Neutrophil (primary cell): ENCODE data around the gene SIK1.

Experiments used
- H3K27ac ChIP-seq: fragments of 200-600 bp; sonication (generic); 2 replicates; pipeline ENCODE4 v1.5.1; 2016; ENCODE audit warnings: mild to moderate bottlenecking, moderate library complexity
- H3K27me3 ChIP-seq: fragments of 200-600 bp; sonication (generic); 2 replicates; pipeline ENCODE4 v1.6.0; 2016; ENCODE audit warnings: mild to moderate bottlenecking
- H3K36me3 ChIP-seq: fragments of 200-600 bp; sonication (generic); 2 replicates; pipeline ENCODE4 v1.5.1; 2017
- H3K4me1 ChIP-seq, 2 experiments: fragments of 200-600 bp in 1 of 2; sonication (generic) in 1 of 2; 1 replicate in 1 of 2; 2 replicates in 1 of 2; pipeline versions ENCODE4 v1.5.1 to v1.6.1; 2013 to 2016; ENCODE audit warnings: low read depth in 1 of 2, low read length in 1 of 2, mild to moderate bottlenecking in 1 of 2, moderate library complexity in 1 of 2; ENCODE audit not compliant: control insufficient read depth in 1 of 2, insufficient read depth in 1 of 2
- H3K4me3 ChIP-seq, 2 experiments: fragments of 200-600 bp in 1 of 2; sonication (generic) in 1 of 2; 1 replicate in 1 of 2; 2 replicates in 1 of 2; pipeline ENCODE4 v1.5.1; 2013 to 2016; ENCODE audit warnings: low read depth in 1 of 2, low read length in 1 of 2, mild to moderate bottlenecking in 1 of 2, moderate library complexity in 1 of 2
- H3K9me3 ChIP-seq: fragments of 200-600 bp; sonication (generic); 2 replicates; pipeline ENCODE4 v1.5.1; 2016
- TF ChIP-seq, protein P1 (sequence below): fragments of 200-600 bp; sonication (generic); IDR thresholded peaks from 2 replicates; pipeline ENCODE4 v1.5.1; 2016; ENCODE audit warnings: antibody characterized with exemption

The SIK1 gene

DNA sequence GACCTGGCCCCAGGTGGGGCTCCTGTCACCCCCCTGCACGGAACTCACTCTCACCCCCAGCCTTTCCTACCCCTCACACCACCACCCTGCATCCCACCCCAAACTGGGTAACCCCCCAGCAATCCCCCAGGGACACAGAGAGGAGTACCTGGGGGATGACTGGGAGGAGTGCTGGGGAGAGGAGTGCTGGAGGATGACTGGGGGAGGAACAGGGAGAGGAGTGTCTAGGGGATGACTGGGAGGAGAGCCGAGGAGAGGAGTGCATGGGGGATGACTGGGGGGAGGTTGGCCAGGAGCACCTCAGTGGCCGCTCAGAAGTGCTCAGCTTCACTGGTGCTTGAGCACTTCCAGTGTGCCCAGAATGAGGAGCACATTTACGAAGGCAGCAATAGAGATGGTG lies 59.1 kb downstream of the SIK1 start:
- TF ChIP-seq, protein P1, sequence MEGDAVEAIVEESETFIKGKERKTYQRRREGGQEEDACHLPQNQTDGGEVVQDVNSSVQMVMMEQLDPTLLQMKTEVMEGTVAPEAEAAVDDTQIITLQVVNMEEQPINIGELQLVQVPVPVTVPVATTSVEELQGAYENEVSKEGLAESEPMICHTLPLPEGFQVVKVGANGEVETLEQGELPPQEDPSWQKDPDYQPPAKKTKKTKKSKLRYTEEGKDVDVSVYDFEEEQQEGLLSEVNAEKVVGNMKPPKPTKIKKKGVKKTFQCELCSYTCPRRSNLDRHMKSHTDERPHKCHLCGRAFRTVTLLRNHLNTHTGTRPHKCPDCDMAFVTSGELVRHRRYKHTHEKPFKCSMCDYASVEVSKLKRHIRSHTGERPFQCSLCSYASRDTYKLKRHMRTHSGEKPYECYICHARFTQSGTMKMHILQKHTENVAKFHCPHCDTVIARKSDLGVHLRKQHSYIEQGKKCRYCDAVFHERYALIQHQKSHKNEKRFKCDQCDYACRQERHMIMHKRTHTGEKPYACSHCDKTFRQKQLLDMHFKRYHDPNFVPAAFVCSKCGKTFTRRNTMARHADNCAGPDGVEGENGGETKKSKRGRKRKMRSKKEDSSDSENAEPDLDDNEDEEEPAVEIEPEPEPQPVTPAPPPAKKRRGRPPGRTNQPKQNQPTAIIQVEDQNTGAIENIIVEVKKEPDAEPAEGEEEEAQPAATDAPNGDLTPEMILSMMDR: no peak
- H3K27ac ChIP-seq: no peak overlapping the region
- no peaks in the 10 kb centered on the region for H3K36me3 ChIP-seq
- H3K9me3 ChIP-seq: no peaks in the 10 kb centered on the region
- H3K4me3 ChIP-seq: no peak overlapping the region
- no peaks in the 10 kb centered on the region for H3K4me1 ChIP-seq
- H3K27me3 ChIP-seq: peaks cover 11% of the 10 kb centered on the region

DNA sequence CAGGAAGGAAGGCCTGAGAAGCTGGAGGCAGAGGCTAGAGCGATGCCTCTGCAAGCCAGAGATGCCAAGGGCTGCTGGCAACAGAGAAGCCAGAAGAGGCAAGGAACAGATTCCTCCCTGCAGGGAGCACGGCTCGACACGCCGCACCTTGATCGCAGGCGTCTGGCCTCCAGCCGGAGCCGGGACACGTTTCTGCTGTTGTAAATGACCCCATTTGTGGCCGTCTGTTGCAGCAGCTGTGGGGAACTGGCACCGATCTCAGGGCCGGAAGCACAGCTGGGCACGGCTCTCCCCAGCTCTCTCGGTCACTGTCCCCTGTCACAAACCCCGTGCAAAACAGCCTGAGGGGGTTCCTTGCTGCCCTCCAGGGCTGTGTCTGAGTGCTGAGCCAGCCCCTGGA lies 59.6 kb downstream of the SIK1 start:
- Histone ChIP-seq H3K27ac (no peak overlapping the region), H3K9me3 (no peaks in the 10 kb centered on the region), H3K4me1 (no peaks in the 10 kb centered on the region), H3K36me3 (no peaks in the 10 kb centered on the region), H3K27me3 (peaks cover 16% of the 10 kb centered on the region), H3K4me3 (no peak overlapping the region)
- TF ChIP-seq, protein P1: no peak

DNA sequence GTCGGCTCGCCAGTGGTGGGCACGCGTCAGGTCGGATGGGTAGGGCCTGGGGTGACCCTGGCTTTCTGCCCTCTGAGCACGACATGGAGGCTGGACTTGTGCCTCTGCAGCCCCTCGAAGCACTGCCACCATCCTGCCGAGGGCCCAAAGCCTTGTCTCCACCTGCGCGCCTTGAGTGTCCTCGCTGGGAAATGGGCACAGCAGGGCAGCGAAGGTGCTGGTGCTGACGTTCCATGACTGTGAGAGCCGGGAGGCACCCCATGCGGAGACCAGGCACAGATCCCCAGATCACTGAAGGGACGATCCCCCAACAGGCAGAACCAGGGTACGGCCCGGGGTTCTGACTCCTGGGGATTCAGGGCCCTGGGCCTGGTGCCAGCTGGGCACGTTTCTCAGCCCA lies 60.3 kb downstream of the SIK1 start:
- TF ChIP-seq, protein P1: no peak
- Histone ChIP-seq H3K4me3 (no peak overlapping the region), H3K36me3 (no peaks in the 10 kb centered on the region), H3K9me3 (no peaks in the 10 kb centered on the region), H3K27me3 (peaks cover 23% of the 10 kb centered on the region), H3K4me1 (no peaks in the 10 kb centered on the region), H3K27ac (no peak overlapping the region)

- Histone ChIP-seq H3K36me3 (no peaks in the 10 kb centered on the region), H3K27me3 (peaks cover 31% of the 10 kb centered on the region), H3K4me1 (no peaks in the 10 kb centered on the region), H3K27ac (no peak overlapping the region), H3K4me3 (no peak overlapping the region), H3K9me3 (no peaks in the 10 kb centered on the region)
- TF ChIP-seq, protein P1: no peak
Measured at GRCh38 chr21:43365611-43366426, 61.1 kb downstream of the SIK1 start.

GRCh38 chr21:43364851-43365424 lies 62.0 kb downstream of the SIK1 start:
- Histone ChIP-seq H3K9me3 (no peaks in the 10 kb centered on the region), H3K4me1 (no peaks in the 10 kb centered on the region), H3K4me3 (no peak overlapping the region), H3K27me3 (peaks cover 40% of the 10 kb centered on the region), H3K36me3 (no peaks in the 10 kb centered on the region), H3K27ac (no peak overlapping the region)
- TF ChIP-seq, protein P1: no peak
